Skeletal muscle tissue (tissue), 4 donors: Measurements from ENCODE around the gene HOXB2. TPM values are rescaled to one million over a fixed set of nuclear protein-coding genes. Genes with fewer than 3 reads are reported as not detected.
A peak's percentile ranks its signal among the peaks of the same experiment; 100 is the strongest.

Source experiments
- H3K27ac ChIP-seq: one replicate; pipeline ENCODE4 v1.7.0; 2013; ENCODE audit warnings: mild to moderate bottlenecking, low read depth, low read length, inconsistent platforms
- H3K27me3 ChIP-seq, 3 donors: one replicate each; pipeline ENCODE4 v1.7.0; 2013; ENCODE audit warnings: low read length in 3 of 3; ENCODE audit not compliant: control insufficient read depth in 3 of 3, insufficient read depth in 3 of 3
- H3K36me3 ChIP-seq, 3 donors: one replicate each; pipeline ENCODE4 v1.7.0; 2013; ENCODE audit warnings: low read length in 3 of 3; ENCODE audit not compliant: control insufficient read depth in 3 of 3, insufficient read depth in 3 of 3
- H3K4me1 ChIP-seq, 3 donors: one replicate each; pipeline ENCODE4 v1.7.0; 2013; ENCODE audit warnings: low read length in 3 of 3, mild to moderate bottlenecking in 3 of 3; ENCODE audit not compliant: control insufficient read depth in 3 of 3, insufficient read depth in 3 of 3
- H3K4me3 ChIP-seq, 3 donors: one replicate each; pipeline ENCODE4 v1.7.0; 2013; ENCODE audit warnings: low read length in 3 of 3
- H3K9ac ChIP-seq, 3 donors: one replicate each; pipeline ENCODE4 v1.7.0; 2013; ENCODE audit warnings: low read length in 3 of 3, mild to moderate bottlenecking in 3 of 3, moderate library complexity in 2 of 3, low read depth in 1 of 3
- H3K9me3 ChIP-seq, 3 donors: one replicate each; pipeline ENCODE4 v1.7.0; 2013; ENCODE audit warnings: low read length in 3 of 3; ENCODE audit not compliant: control insufficient read depth in 3 of 3
- total RNA-seq: library from RNA; depleted of rRNA; stranded (reverse); fragments of >200 nt; gene quantifications from one replicate; pipeline ENCODE4 v1.2.3, GENCODE V29; 2014
- donor health status: Osteomylitis.

The HOXB2 gene
- total RNA-seq, 1 donor from 2014 or later = 3.1 TPM

DNA sequence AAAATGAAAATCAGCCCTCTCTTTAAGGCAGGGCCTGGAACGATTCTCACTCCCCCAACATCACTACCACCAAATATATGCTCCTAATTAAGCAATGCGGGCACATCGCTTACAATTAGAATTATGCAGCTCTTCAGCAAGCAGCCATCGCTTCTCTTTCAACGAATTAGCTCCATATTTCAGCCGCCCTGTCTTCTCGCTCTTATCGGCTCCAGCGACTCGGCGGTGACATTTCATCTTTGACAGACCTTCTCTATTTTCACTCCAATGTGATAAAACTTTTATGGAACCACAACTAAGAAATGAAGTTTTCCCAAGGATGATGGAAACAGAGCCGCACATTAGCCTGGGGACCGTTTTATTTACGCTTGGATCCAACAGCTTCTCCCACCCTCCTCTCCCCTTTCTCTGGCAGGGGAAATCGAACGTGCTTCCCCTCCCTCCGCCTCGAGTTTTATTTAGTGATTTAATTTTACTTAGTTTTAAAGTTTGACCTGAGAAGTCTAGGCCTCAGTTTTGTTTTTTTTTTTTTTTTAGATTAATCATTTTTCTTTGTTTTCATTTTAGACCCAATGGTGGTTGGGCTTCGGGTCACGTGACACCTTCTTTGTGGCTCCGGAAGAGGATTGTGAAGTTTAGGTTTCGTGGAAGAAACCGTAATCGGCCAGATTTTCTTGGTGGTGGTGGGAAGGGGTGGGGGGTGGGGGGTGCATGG lies 3.1 kb upstream of the HOXB2 start:
- no peaks in the 10 kb centered on the region for H3K9me3 ChIP-seq
- H3K4me3 ChIP-seq = peak overlapping the region in 2 of 3 donors; percentile 32 to 38
- no peak overlapping the region for H3K27ac ChIP-seq
- peaks cover 3 to 29% (median 4%) of the 10 kb centered on the region in 3 donors for H3K4me1 ChIP-seq
- peaks cover 0 to 3% (median 0%) of the 10 kb centered on the region in 3 donors for H3K36me3 ChIP-seq
- H3K9ac ChIP-seq = peak overlapping the region in 1 of 3 donors; percentile 27
- peaks cover 0 to 71% (median 54%) of the 10 kb centered on the region in 3 donors for H3K27me3 ChIP-seq

DNA sequence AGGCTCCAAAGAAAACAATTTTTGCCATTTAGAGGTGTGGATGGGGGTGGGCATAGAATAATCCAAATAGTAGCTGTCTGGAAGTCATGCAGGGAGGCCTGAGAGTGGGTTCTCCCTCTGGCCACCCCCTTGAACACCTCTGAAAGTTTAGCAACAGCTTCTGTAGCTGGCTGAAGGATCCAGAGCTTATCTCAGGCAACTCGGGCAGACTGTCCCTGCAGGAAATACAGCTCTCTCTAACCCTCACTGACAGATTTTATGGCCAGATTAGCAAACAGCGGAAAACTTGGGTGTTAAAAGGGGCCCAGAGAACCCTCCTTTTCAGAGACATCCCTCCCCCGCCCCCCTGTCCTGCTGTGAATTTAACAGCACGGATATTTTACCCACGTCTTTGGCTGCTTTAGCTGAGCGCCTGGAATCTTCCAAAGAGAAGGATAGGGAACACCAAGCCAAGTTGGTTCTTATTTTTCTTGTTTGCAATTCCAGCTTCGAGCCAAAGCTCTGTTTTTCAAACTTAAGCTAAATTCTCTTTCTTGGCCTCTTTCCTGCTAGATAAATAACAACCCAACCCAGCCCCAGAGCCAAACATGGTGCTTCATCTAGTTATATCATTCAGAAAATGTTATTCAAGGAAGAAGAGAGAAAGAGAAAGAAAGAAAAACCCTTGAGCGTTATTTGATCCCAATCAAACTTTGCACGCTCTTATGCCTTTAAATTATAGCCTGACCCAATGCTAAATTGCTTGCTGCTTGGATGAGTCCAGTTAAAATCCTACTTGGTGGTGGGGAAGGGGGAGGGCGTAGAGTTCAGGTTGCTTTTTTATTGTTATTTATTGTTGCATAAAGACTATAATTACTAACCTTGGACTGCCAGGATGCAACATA lies 2.3 kb upstream of the HOXB2 start:
- Histone ChIP-seq H3K4me3 (peak overlapping the region in 1 of 3 donors; percentile 38), H3K9ac (peak overlapping the region in 1 of 3 donors; percentile 66), H3K4me1 (peaks cover 4 to 32% (median 5%) of the 10 kb centered on the region in 3 donors), H3K9me3 (no peaks in the 10 kb centered on the region), H3K36me3 (peaks cover 0 to 3% (median 0%) of the 10 kb centered on the region in 3 donors), H3K27ac (no peak overlapping the region), H3K27me3 (peaks cover 0 to 71% (median 55%) of the 10 kb centered on the region in 3 donors)

- Histone ChIP-seq H3K27ac (no peak overlapping the region), H3K36me3 (peaks cover 0 to 3% (median 0%) of the 10 kb centered on the region in 3 donors), H3K27me3 (peaks cover 0 to 71% (median 54%) of the 10 kb centered on the region in 3 donors)
These were observed 1.4 kb upstream of the HOXB2 start for GRCh38 chr17:48546137-48546923.

GRCh38 chr17:48545539-48545938 lies 630 bp upstream of the HOXB2 start:
- no peaks in the 10 kb centered on the region for H3K9me3 ChIP-seq
- H3K4me1 ChIP-seq = peaks cover 4 to 44% (median 5%) of the 10 kb centered on the region in 3 donors
- no peak overlapping the region for H3K9ac ChIP-seq
- peak overlapping the region in 1 of 3 donors; percentile 7 for H3K4me3 ChIP-seq
- no peak overlapping the region for H3K27ac ChIP-seq
- H3K36me3 ChIP-seq = peaks cover 0 to 3% (median 0%) of the 10 kb centered on the region in 3 donors
- peaks cover 0 to 73% (median 57%) of the 10 kb centered on the region in 3 donors for H3K27me3 ChIP-seq

More at GRCh38 chr17:48546137-48546923, 1.4 kb upstream of the HOXB2 start:
- Histone ChIP-seq H3K9me3 (no peaks in the 10 kb centered on the region), H3K9ac (peak overlapping the region in 1 of 3 donors; percentile 66), H3K4me1 (peaks cover 4 to 38% (median 5%) of the 10 kb centered on the region in 3 donors), H3K4me3 (peak overlapping the region in 1 of 3 donors; percentile 38)

GRCh38 chr17:48544349-48545021 lies 424 bp downstream of the HOXB2 start:
- H3K36me3 ChIP-seq = no peaks in the 10 kb centered on the region
- H3K4me3 ChIP-seq = peak overlapping the region; percentile 72 to 91 (median 75)
- peak overlapping the region in 2 of 3 donors; percentile 53 to 87 for H3K9ac ChIP-seq
- no peaks in the 10 kb centered on the region for H3K9me3 ChIP-seq
- H3K27me3 ChIP-seq = peaks cover 0 to 70% (median 55%) of the 10 kb centered on the region in 3 donors
- H3K27ac ChIP-seq = peak overlapping the region; percentile 43
- H3K4me1 ChIP-seq = peaks cover 4 to 44% (median 5%) of the 10 kb centered on the region in 3 donors

DNA sequence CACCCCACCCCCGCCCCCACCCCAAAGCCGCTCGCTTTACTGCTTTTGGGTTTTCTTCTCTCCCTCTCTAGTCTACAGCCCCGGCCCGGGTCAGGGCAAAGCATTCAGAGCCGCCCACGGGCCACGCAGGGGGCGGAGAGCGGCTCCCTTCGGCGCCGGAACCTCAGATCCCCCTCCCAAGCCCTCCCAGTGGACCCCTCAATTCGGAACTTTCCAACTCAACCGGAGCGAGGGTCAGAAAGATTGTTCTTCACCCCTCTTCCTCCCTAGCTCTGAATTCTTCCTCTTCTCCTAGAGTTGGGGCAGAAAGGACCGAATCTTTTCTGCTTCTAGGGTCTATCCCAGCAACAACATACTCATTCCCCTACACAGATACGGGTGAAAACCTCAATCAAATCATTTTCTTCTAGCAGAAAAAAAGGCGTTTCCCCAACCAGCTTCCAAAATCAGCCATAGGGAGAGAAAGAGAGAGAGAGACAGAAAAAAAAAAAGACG lies 1.0 kb downstream of the HOXB2 start:
- Histone ChIP-seq H3K9me3 (no peaks in the 10 kb centered on the region), H3K4me3 (peak overlapping the region; percentile 72 to 91 (median 75)), H3K4me1 (peaks cover 4 to 44% (median 5%) of the 10 kb centered on the region in 3 donors), H3K27ac (peak overlapping the region; percentile 43), H3K9ac (peak overlapping the region in 2 of 3 donors; percentile 53 to 87), H3K27me3 (peaks cover 0 to 71% (median 58%) of the 10 kb centered on the region in 3 donors), H3K36me3 (no peaks in the 10 kb centered on the region)

DNA sequence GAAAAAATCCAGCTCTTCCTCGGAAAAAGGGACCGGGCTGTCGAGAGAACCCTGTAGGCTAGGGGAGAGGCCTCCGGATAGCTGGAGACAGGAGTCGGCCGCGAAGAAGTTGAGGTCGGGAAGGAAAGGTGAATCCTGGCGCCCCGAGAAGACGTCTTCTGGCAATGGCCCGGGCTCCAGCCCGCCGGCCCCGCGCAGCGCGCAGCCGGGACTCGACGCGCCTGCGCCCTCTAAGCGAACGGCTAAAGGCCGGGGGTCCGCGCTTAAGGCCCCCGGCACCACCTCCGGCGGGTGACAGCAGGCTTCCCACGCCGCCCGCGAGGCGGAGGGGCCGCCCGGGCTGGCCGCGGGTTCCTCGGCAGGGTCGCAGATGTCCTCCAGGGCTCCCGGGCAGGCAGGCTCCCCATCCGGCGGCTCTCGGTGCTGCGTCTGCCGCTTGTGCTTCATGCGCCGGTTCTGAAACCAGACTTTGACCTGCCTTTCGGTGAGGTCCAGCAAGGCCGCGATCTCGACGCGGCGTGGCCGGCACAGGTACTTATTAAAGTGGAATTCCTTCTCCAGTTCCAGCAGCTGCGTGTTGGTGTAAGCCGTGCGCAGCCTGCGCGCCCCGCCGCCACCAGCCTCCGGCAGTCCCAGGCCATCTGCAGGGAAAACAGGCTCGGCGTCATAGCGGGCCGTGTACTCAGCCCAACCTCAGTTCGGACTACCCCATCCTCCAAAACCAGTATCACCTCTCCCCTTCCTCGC lies 1.6 kb downstream of the HOXB2 start:
- peak overlapping the region; percentile 45 to 81 (median 76) for H3K9ac ChIP-seq
- no peaks in the 10 kb centered on the region for H3K36me3 ChIP-seq
- H3K4me3 ChIP-seq = peak overlapping the region; percentile 72 to 91 (median 75)
- H3K4me1 ChIP-seq = peaks cover 4 to 42% (median 5%) of the 10 kb centered on the region in 3 donors
- peaks cover 0 to 67% (median 58%) of the 10 kb centered on the region in 3 donors for H3K27me3 ChIP-seq
- peak overlapping the region; percentile 58 for H3K27ac ChIP-seq
- no peaks in the 10 kb centered on the region for H3K9me3 ChIP-seq

DNA sequence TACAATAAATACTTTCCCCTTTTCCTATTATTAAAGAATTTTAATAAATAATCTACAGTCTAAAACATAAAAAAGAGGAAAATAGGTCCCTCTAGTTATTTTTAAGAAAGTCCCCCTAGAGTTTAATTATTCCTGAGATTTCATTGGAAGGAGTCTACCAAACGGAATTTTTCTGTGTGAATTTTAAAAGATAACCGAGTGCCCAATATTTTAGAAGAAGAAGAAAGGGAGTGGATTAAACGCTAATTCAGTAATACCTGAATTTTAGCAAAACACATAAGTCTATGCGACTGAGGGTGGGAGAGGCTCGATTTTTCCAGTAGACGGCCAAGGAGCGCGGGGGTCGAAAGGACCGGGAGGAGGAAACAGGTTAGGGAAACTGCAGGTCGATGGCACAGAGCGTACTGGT lies 2.2 kb downstream of the HOXB2 start:
- peaks cover 0 to 63% (median 54%) of the 10 kb centered on the region in 3 donors for H3K27me3 ChIP-seq
- peak overlapping the region; percentile 35 to 91 (median 72) for H3K4me3 ChIP-seq
- no peaks in the 10 kb centered on the region for H3K36me3 ChIP-seq
- H3K27ac ChIP-seq = peak overlapping the region; percentile 58
- no peaks in the 10 kb centered on the region for H3K9me3 ChIP-seq
- H3K9ac ChIP-seq = peak overlapping the region; percentile 45 to 81 (median 76)
- H3K4me1 ChIP-seq = peaks cover 4 to 41% (median 5%) of the 10 kb centered on the region in 3 donors
